Stimulated activated CD4-positive, alpha-beta T cell treated with anti-CD3 and anti-CD28 coated beads, Interleukin-4, amount 100 ng/mL, for 48 hours (primary cell): ENCODE results near the gene CDH5.
"Not testable (repeated sequence)": the region's sequence is repeated elsewhere in the genome, so short reads cannot be mapped to it uniquely, and the experiment has no call there.

Experiments
- DNase-seq, 2 donors: peaks; one replicate each; pipeline ENCODE4 v3.0.0-alpha.2; 2020; ENCODE audit warnings: low read depth in 2 of 2

CDH5 gene

GRCh38 chr16:66437391-66437945, 71.0 kb downstream of the CDH5 start:
- DNase-seq: no peak

GRCh38 chr16:66438536-66438935, 72.0 kb downstream of the CDH5 start:
- no peak for DNase-seq

- no peak for DNase-seq
Measured at GRCh38 chr16:66439051-66439730, 72.7 kb downstream of the CDH5 start.

GRCh38 chr16:66440271-66440802, 73.8 kb downstream of the CDH5 start:
- no peak for DNase-seq

- no peak for DNase-seq
Measured at GRCh38 chr16:66440970-66441369, 74.5 kb downstream of the CDH5 start.

GRCh38 chr16:66441586-66442375, 75.3 kb downstream of the CDH5 start:
- DNase-seq: no peak

- no peak for DNase-seq
Measured at GRCh38 chr16:66442502-66443268, 76.2 kb downstream of the CDH5 start.

- no peak for DNase-seq
Measured at GRCh38 chr16:66443269-66443652, 76.8 kb downstream of the CDH5 start.

GRCh38 chr16:66444049-66444481, 77.6 kb downstream of the CDH5 start:
- DNase-seq: no peak

- no peak for DNase-seq
Measured at GRCh38 chr16:66446737-66447136, 80.2 kb downstream of the CDH5 start.

GRCh38 chr16:66447491-66447890, 81.0 kb downstream of the CDH5 start:
- DNase-seq: no peak

GRCh38 chr16:66451548-66451947, 85.1 kb downstream of the CDH5 start:
- no peak for DNase-seq

GRCh38 chr16:66453230-66453629, 86.7 kb downstream of the CDH5 start:
- not testable (repeated sequence) for DNase-seq
